ENCODE data around the gene FLOT2.

- TF ChIP-seq CTCF (IDR thresholded peaks at IDR 0.05) (no peak), POLR2A (IDR thresholded peaks at IDR 0.05) (no peak)
These were observed 30.3 kb downstream of the FLOT2 start for GRCh38 chr17:28867276-28867675.

Measured in esophagus squamous epithelium (tissue), 4 donors.